Measurements from ENCODE around the gene PCNP.
"Not testable (repeated sequence)": the region's sequence is repeated elsewhere in the genome, so short reads cannot be mapped to it uniquely, and the experiment has no call there.

The PCNP gene

GRCh38 chr3:101536266-101536665 lies 37.7 kb upstream of the PCNP start:
- no peak overlapping the region for H3K4me2 ChIP-seq (ENCODE audit: low read length)

GRCh38 chr3:101536955-101537354 lies 37.0 kb upstream of the PCNP start:
- H3K79me2 ChIP-seq (ENCODE audit: control insufficient read depth, low read length); H4K20me1 ChIP-seq (ENCODE audit: control insufficient read depth, insufficient read depth, low read depth, low read length); H3K27me3 ChIP-seq (ENCODE audit: control insufficient read depth, low read length); H3F3A ChIP-seq (ENCODE audit: control insufficient read depth, insufficient read depth); H3K9me2 ChIP-seq (replicated peaks; ENCODE audit: control insufficient read depth, low read length); H3K36me3 ChIP-seq (ENCODE audit: control insufficient read depth, low read length); H3K4me2 ChIP-seq (ENCODE audit: low read length); H3K4me3 ChIP-seq (ENCODE audit: low read length); H3K4me1 ChIP-seq (ENCODE audit: control insufficient read depth, low read length); H3K27ac ChIP-seq (ENCODE audit: low read depth, low read length); H3K9me3 ChIP-seq (ENCODE audit: control insufficient read depth, insufficient read depth, low read length): not testable (repeated sequence)

More at GRCh38 chr3:101536266-101536665, 37.7 kb upstream of the PCNP start:
- Histone ChIP-seq H3K9me3 (ENCODE audit: control insufficient read depth, insufficient read depth, low read length) (no peaks in the 10 kb centered on the region), H3K4me1 (ENCODE audit: control insufficient read depth, low read length) (no peaks in the 10 kb centered on the region), H3K27me3 (ENCODE audit: control insufficient read depth, low read length) (no peaks in the 10 kb centered on the region), H3K4me3 (ENCODE audit: low read length) (no peak overlapping the region), H3K27ac (ENCODE audit: low read depth, low read length) (no peak overlapping the region), H3F3A (ENCODE audit: control insufficient read depth, insufficient read depth) (no peaks in the 10 kb centered on the region), H3K79me2 (ENCODE audit: control insufficient read depth, low read length) (no peaks in the 10 kb centered on the region), H3K9me2 (replicated peaks; ENCODE audit: control insufficient read depth, low read length) (no peaks in the 10 kb centered on the region), H3K36me3 (ENCODE audit: control insufficient read depth, low read length) (no peaks in the 10 kb centered on the region), H4K20me1 (ENCODE audit: control insufficient read depth, insufficient read depth, low read depth, low read length) (no peaks in the 10 kb centered on the region)
- TF ChIP-seq CTCF (IDR thresholded peaks at IDR 0.05; ENCODE audit: low read depth, low read length, poor library complexity, severe bottlenecking) = no peak

- H3K36me3 ChIP-seq (ENCODE audit: control insufficient read depth, low read length) = no peaks in the 10 kb centered on the region
- H3K9me3 ChIP-seq (ENCODE audit: control insufficient read depth, insufficient read depth, low read length) = no peaks in the 10 kb centered on the region
- H3K4me1 ChIP-seq (ENCODE audit: control insufficient read depth, low read length) = no peaks in the 10 kb centered on the region
- no peak for TF ChIP-seq CTCF (IDR thresholded peaks at IDR 0.05; ENCODE audit: low read depth, low read length, poor library complexity, severe bottlenecking)
- TF ChIP-seq EZH2phosphoT487 (IDR thresholded peaks at IDR 0.05; ENCODE audit: borderline replicate concordance, low read length) = no peak
- H4K20me1 ChIP-seq (ENCODE audit: control insufficient read depth, insufficient read depth, low read depth, low read length) = no peaks in the 10 kb centered on the region
- no peaks in the 10 kb centered on the region for H3F3A ChIP-seq (ENCODE audit: control insufficient read depth, insufficient read depth)
- H3K27ac ChIP-seq (ENCODE audit: low read depth, low read length) = no peak overlapping the region
- no peak overlapping the region for H3K4me3 ChIP-seq (ENCODE audit: low read length)
- no peaks in the 10 kb centered on the region for H3K79me2 ChIP-seq (ENCODE audit: control insufficient read depth, low read length)
- H3K9me2 ChIP-seq (replicated peaks; ENCODE audit: control insufficient read depth, low read length) = no peaks in the 10 kb centered on the region
- no peaks in the 10 kb centered on the region for H3K27me3 ChIP-seq (ENCODE audit: control insufficient read depth, low read length)
- no peak overlapping the region for H3K4me2 ChIP-seq (ENCODE audit: low read length)
These were observed 31.0 kb upstream of the PCNP start for GRCh38 chr3:101542957-101543356.

- no peak overlapping the region for H3K4me3 ChIP-seq (ENCODE audit: low read length)
- no peaks in the 10 kb centered on the region for H3K4me1 ChIP-seq (ENCODE audit: control insufficient read depth, low read length)
- H3K27ac ChIP-seq (ENCODE audit: low read depth, low read length) = no peak overlapping the region
- H3K27me3 ChIP-seq (ENCODE audit: control insufficient read depth, low read length) = no peaks in the 10 kb centered on the region
- no peak overlapping the region for H3K4me2 ChIP-seq (ENCODE audit: low read length)
- H3F3A ChIP-seq (ENCODE audit: control insufficient read depth, insufficient read depth) = no peaks in the 10 kb centered on the region
- no peaks in the 10 kb centered on the region for H4K20me1 ChIP-seq (ENCODE audit: control insufficient read depth, insufficient read depth, low read depth, low read length)
- TF ChIP-seq EZH2phosphoT487 (IDR thresholded peaks at IDR 0.05; ENCODE audit: borderline replicate concordance, low read length) (no peak), CTCF (IDR thresholded peaks at IDR 0.05; ENCODE audit: low read depth, low read length, poor library complexity, severe bottlenecking) (no peak)
- no peaks in the 10 kb centered on the region for H3K9me2 ChIP-seq (replicated peaks; ENCODE audit: control insufficient read depth, low read length)
- no peaks in the 10 kb centered on the region for H3K36me3 ChIP-seq (ENCODE audit: control insufficient read depth, low read length)
- H3K79me2 ChIP-seq (ENCODE audit: control insufficient read depth, low read length) = no peaks in the 10 kb centered on the region
- no peaks in the 10 kb centered on the region for H3K9me3 ChIP-seq (ENCODE audit: control insufficient read depth, insufficient read depth, low read length)
These were observed 29.7 kb upstream of the PCNP start for GRCh38 chr3:101544161-101544850.

Data from DOHH2 (cell line).